A673 (cell line): ENCODE measurements around the gene DHRS7. TPM values are rescaled to one million over a fixed set of nuclear protein-coding genes. Genes with fewer than 3 reads are reported as not detected.

Experiments
- BruUV-seq: library from RNA; stranded (reverse); fragments of 400-500 nt; replicated peaks from 2 replicates; lab custom pipeline; 2021; lab: Mats Ljungman, UMichigan
- CTCF ChIA-PET: fragments of 300-600 bp; sonication (Branson Sonifier 250); formaldehyde crosslinking; loops from one replicate; lab custom pipeline; 2022; ENCODE audit warnings: antibody characterized with exemption; lab: Charles Lee
- POLR2A ChIA-PET: fragments of 300-600 bp; sonication (Branson Sonifier 250); formaldehyde crosslinking; loops from one replicate; lab custom pipeline; 2022; ENCODE audit warnings: antibody characterized with exemption; ENCODE audit not compliant: low non-redundant PET; lab: Charles Lee
- DNase-seq: peaks from one replicate; pipeline ENCODE4 v3.0.0-alpha.2; 2015; ENCODE audit warnings: low spot score
- H3K27ac ChIP-seq: fragments of 200-600 bp; sonication (generic); 2 replicates; pipeline ENCODE4 v1.5.1; 2016; ENCODE audit warnings: mixed run types, low read depth, mild to moderate bottlenecking, mixed read lengths, antibody characterized with exemption, low read length; ENCODE audit not compliant: poor library complexity, severe bottlenecking
- H3K27me3 ChIP-seq: fragments of 200-600 bp; sonication (generic); replicated peaks from 2 replicates; pipeline ENCODE4 v1.6.1; 2017; ENCODE audit warnings: mixed run types, low read depth, mild to moderate bottlenecking, mixed read lengths, antibody characterized with exemption, low read length; ENCODE audit not compliant: insufficient read depth, poor library complexity
- H3K36me3 ChIP-seq: fragments of 200-600 bp; sonication (generic); 2 replicates; pipeline ENCODE4 v1.6.1; 2016; ENCODE audit warnings: mixed run types, mild to moderate bottlenecking, mixed read lengths, antibody characterized with exemption, low read length; ENCODE audit not compliant: insufficient read depth, poor library complexity, severe bottlenecking
- H3K4me1 ChIP-seq: fragments of 200-600 bp; sonication (generic); 2 replicates; pipeline ENCODE4 v1.6.1; 2017; ENCODE audit warnings: mixed run types, mild to moderate bottlenecking, mixed read lengths, antibody characterized with exemption, low read length; ENCODE audit not compliant: insufficient read depth, poor library complexity, severe bottlenecking
- H3K4me3 ChIP-seq: fragments of 200-600 bp; sonication (generic); 2 replicates; pipeline ENCODE4 v1.5.1; 2016; ENCODE audit warnings: low read depth, mixed run types, mild to moderate bottlenecking, mixed read lengths, low read length; ENCODE audit not compliant: poor library complexity, severe bottlenecking
- H3K9me3 ChIP-seq: fragments of 200-600 bp; sonication (generic); 2 replicates; pipeline ENCODE4 v1.6.1; 2016; ENCODE audit warnings: mixed run types, low read depth, mild to moderate bottlenecking, mixed read lengths, antibody characterized with exemption, low read length; ENCODE audit not compliant: poor library complexity, severe bottlenecking
- CTCF ChIP-seq: fragments of 300-800, 200-600 bp; sonication (generic); conservative IDR thresholded peaks from 2 replicates; pipeline ENCODE4 v1.5.1; 2017; ENCODE audit warnings: low read depth, mild to moderate bottlenecking, antibody characterized with exemption, low read length, moderate library complexity, mixed read lengths
- EZH2 ChIP-seq: fragments of 200-600 bp; sonication (generic); IDR thresholded peaks from 2 replicates; pipeline ENCODE4 v1.6.1; 2017; ENCODE audit warnings: borderline replicate concordance, low read depth, mild to moderate bottlenecking, mixed read lengths, antibody characterized with exemption, low read length; ENCODE audit not compliant: poor library complexity, severe bottlenecking
- intact Hi-C: fragments of 100-400 bp; cut with micrococcal nuclease; formaldehyde crosslinking; loops from one replicate; pipeline ENCODE4 v1.10.0; 2022; ENCODE audit not compliant: unreplicated experiment
- total RNA-seq: library from RNA; stranded (reverse); gene quantifications from 2 replicates; pipeline ENCODE4 v1.2.3, GENCODE V29; 2021

The DHRS7 gene
- total RNA-seq, 1 experiment from 2014 or later, result 17.9 TPM

- no peaks in the 10 kb centered on the region for H3K36me3 ChIP-seq
- intact Hi-C loops, result no loop called here
- TF ChIP-seq CTCF (no peak), EZH2 (no peak)
- ChIA-PET CTCF (no interaction called here), POLR2A (no interaction called here)
- no peaks in the 10 kb centered on the region for H3K9me3 ChIP-seq
- H3K27ac ChIP-seq, result no peak overlapping the region
- no TSS peak for BruUV-seq
- no peaks in the 10 kb centered on the region for H3K27me3 ChIP-seq
- no peak for DNase-seq
- H3K4me3 ChIP-seq, result no peak overlapping the region
- peaks cover 1% of the 10 kb centered on the region for H3K4me1 ChIP-seq
Measured at GRCh38 chr14:60179431-60179869, 14.3 kb upstream of the DHRS7 start.

DNA sequence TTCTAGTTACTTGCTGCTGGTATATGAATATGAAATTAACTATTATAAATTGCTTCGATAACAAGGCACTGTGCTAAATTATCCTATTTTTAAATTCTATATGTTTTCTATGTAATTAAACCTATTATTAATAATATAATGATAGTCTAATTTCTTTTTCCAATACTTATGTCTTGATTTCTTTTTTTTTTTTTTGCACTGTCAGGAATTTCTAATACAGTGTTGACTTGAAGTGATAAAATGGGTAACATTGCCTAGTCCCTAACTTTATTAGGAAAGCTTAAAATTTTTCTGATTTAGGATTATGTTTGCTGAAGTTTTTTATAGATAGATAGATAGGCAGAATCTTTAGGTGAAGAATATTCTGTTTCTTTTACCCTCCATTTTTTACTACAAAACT lies 13.6 kb upstream of the DHRS7 start:
- intact Hi-C loops, result no loop called here
- CTCF ChIA-PET, result no interaction called here
- no TSS peak for BruUV-seq

GRCh38 chr14:60178164-60178563 lies 13.0 kb upstream of the DHRS7 start:
- TF ChIP-seq CTCF (no peak), EZH2 (no peak)
- CTCF ChIA-PET, result no interaction called here
- Histone ChIP-seq H3K9me3 (no peaks in the 10 kb centered on the region), H3K4me3 (no peak overlapping the region), H3K36me3 (no peaks in the 10 kb centered on the region), H3K27me3 (no peaks in the 10 kb centered on the region), H3K27ac (no peak overlapping the region), H3K4me1 (no peaks in the 10 kb centered on the region)
- intact Hi-C loops, result no loop called here
- no peak for DNase-seq
- POLR2A ChIA-PET, result no interaction called here
- no TSS peak for BruUV-seq

More for the DNA sequence above, 13.6 kb upstream of the DHRS7 start:
- Histone ChIP-seq H3K4me1 (no peaks in the 10 kb centered on the region), H3K36me3 (no peaks in the 10 kb centered on the region), H3K27me3 (no peaks in the 10 kb centered on the region), H3K9me3 (no peaks in the 10 kb centered on the region), H3K27ac (no peak overlapping the region), H3K4me3 (no peak overlapping the region)
- no peak for DNase-seq
- POLR2A ChIA-PET, result no interaction called here
- TF ChIP-seq EZH2 (no peak), CTCF (no peak)
